GM19025 (cell line): ENCODE results near the gene NUBPL.
"Not testable (repeated sequence)": the region's sequence is repeated elsewhere in the genome, so short reads cannot be mapped to it uniquely, and the experiment has no call there.

Source experiments
- ATAC-seq: cut with Tn5 transposase; IDR thresholded peaks from one replicate; pipeline ENCODE4 v1.9.1; 2021; ENCODE audit warnings: mild to moderate bottlenecking, low read depth, moderate library complexity; ENCODE audit not compliant: unreplicated experiment

The NUBPL gene

GRCh38 chr14:31788340-31788739, 227.1 kb downstream of the NUBPL start:
- no peak for ATAC-seq

- ATAC-seq, result no peak
Observed at GRCh38 chr14:31792726-31793125, 231.5 kb downstream of the NUBPL start.

DNA sequence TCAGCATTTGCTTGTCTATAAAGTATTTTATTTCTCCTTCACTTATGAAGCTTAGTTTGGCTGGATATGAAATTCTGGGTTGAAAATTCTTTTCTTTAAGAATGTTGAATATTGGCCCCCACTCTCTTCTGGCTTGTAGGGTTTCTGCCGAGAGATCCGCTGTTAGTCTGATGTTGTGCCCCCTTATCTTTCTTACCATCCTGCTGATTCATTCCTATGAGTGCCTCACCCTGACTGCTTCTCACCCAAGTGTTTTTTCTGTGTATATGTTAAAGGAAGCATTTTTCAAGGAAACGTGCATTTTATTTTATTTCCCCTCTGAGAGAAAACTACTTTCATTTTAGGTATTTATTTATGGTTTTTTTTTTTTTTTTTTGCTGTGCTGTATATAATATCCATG, 236.7 kb downstream of the NUBPL start:
- ATAC-seq, result not testable (repeated sequence)

GRCh38 chr14:31802838-31803237, 241.6 kb downstream of the NUBPL start:
- no peak for ATAC-seq

- no peak for ATAC-seq
Observed at GRCh38 chr14:31806249-31806648, 245.0 kb downstream of the NUBPL start.

DNA sequence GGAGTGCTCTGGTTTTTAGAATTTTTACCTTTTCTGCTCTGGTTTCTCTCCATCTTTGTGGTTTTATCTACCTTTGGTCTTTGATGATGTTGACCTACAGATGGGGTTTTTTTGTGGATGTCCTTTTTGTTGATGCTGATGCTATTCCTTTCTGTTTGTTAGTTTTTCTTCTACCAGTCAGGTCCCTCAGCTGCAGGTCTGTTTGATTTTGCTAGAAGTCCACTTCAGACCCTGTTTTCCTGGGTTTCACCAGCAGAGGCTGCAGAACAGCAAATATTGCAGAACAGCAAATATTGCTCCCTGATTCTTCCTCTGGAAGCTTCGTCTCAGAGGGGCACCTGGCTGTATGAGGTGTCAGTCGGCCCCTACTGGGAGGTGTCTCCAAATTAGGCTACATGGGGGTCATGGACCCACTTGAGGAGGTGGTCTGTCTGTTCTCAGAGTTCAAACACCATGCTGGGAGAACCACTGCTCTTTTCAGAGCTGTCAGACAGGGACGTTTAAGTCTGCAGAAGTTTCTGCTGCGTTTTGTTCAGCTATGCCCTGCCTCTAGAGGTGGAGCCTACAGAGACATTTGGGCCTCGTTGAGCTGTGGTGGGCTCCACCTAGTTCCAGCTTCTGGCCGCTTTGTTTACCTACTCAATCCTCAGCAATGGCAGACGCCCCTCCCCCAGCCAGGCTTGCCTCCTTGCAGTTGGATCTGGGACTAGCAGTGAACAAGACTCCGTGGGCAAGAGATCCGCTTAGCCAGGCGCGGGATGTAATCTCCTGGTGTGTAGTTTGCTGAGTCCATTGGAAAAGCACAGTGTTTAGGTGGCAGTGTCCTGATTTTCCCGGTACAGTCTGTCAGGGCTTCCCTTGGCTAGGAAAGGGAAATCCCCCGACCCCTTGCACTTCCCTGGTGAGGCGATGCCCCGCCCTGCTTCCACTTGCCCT, 250.8 kb downstream of the NUBPL start:
- ATAC-seq, result not testable (repeated sequence)

DNA sequence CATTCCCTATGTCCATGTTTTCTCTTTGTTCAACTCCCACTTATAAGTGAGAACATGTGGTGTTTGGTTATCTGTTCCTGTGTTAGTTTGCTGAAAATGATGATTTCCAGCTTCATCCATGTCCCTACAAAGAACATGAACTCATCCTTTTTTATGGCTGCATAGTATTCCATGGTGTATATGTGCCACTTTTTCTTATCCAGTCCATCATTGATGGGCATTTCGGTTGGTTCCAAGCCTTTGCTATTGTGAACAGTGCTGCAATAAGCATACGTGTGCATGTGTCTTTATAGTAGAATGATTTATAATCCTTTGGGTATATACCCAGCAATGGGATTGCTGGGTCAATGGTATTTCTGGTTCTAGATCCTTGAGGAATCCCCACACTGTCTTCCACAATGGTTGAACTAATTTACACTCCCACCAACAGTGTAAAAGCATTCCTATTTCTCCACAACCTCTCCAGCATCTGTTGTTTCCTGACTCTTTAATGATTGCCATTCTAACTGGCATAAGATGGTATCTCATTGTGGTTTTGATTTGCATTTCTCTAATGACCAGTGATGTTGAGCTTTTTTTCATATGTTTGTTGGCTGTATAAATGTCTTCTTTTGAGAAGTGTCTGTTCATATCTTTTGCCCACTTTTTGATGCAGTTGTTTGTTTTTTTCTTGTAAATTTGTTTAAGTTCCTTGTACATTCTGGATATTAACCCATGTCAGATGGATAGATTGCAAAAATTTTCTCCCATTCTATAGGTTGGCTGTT, 252.7 kb downstream of the NUBPL start:
- ATAC-seq, result not testable (repeated sequence)

DNA sequence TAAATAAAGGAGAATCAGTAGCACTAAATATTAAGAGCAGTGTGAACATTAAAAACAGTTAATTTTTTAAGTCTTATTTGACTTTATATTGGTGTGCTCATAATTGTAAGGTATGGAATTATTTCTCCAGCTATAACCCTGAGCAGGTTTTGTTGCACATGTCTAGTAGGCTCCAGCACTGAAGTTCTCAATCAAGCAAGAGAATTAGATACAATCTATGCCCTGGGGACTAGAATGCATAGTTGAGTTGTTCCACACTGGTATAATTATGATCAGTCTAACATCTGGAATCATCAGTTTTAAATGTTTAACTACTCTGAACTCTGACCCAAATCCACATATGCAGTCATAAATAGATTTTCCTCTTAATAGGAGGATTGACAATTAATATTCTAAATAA, 258.1 kb downstream of the NUBPL start:
- ATAC-seq, result no peak

DNA sequence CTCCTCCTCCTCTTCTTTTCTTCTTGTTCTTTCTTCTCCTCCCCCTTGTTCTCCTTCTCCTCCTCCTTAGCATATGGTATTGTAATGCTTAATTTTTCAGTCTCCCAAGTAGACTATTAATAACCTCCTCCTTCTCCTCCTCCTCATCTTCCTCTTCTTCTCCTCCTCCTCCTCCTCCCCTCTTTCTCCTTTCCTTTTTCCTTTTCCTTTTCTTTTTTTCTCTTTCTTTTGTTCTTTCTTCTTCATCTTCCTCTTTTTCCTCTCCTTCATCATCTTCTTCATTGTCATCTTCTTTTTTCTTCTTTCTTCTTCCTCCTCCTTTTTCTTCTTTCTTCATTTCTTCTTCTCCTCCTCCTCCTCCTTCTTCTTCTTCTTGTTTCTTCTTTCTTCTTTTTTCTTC, 264.3 kb downstream of the NUBPL start:
- no peak for ATAC-seq

- no peak for ATAC-seq
Observed at GRCh38 chr14:31827325-31827724, 266.1 kb downstream of the NUBPL start.

DNA sequence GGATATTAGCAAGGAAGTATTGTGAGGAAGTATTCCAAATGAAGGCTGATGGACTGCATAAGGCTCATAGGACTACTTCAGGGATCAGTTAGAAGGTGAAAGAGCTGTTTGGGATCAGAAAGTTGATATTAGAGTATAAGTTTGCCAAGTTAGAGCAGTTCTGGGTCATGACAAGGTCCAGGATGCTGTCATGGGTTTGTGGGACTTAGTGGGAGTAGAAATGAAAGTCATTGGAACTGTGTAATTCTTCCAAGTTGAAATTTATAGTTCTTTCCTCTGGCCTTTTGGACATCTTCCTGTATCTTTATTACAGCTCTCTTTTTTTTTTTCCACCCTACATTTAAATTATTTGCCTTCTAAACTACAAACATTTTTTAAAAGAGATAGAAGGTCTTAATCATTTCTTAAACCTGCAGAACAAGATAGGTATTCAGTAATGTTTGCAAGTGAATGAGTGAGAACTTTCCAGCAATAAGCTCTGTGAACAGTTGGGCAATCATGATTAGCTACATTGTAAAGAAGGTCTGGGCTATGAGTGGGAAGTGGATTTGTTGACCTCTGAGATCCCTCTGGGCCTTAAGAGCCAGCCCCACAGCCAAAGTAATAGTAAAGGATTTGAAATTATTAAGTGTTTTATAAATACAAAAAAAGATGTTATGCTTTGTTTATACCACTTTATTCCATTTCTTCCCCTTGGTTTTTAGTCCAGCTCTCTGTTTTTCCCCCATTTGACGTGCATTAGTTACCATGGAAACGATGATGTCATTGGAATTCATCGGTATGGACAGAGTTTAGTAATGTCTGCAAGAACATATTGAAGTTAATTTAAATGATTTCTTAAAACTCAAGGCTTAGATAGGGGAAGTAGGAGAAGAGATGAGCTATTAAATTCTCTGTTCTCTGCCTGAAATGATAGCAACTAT, 268.0 kb downstream of the NUBPL start:
- ATAC-seq, result no peak

GRCh38 chr14:31834616-31835015, 273.4 kb downstream of the NUBPL start:
- ATAC-seq, result no peak

DNA sequence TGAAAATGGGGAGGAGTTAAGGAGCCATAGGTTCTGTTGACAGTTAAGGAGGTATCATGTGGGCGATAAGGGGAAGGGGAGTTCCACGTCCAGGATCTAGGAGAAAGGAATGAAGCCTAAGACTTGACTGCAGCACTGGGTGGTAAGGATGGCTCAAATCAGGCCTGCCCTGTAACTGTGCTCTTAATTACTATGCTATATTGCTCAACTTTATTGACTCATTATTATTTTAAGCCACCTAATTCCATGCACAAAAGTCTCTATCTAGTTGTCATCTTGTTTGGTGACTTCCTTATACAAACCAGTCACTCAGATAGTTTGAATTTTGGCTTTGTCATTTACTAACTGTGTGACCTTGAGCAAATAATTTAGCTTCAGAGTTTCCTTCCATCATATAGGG, 273.8 kb downstream of the NUBPL start:
- ATAC-seq, result no peak

- no peak for ATAC-seq
Observed at GRCh38 chr14:31837031-31837430, 275.8 kb downstream of the NUBPL start.

GRCh38 chr14:31842899-31843298, 281.7 kb downstream of the NUBPL start:
- ATAC-seq, result no peak

DNA sequence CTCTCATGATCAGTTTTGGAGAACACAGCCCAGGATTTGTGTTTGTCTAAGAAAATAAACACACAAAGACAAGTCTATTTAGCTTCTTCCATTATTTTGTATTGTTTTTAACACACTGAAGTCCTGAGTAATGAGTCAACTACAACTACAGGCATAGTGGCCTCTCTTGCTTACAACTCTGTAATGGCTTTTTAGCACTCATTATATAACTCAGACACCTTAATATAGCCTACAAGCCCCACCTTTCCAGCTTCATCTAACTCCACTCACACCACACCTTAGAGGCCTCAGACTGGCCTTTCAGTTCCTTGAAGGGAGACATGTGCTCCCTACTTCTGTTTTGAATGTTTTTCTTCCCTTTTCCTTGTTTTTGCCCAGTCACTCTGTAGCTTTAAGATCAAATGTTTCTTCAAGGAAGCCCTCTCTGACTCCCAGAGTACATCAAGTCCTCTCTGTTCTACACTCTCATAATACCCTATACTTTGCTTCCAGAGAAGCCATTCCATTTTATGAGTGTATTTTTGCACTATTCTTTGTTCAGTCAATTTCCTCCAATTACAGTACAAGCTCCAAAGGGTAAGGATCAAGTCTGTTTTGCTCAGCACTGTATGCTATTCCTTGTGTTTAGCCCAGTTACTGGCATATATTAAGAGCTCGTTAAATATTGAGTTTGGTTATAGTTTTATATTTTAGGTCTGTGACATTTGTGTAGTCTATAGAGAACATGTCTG, 282.3 kb downstream of the NUBPL start:
- no peak for ATAC-seq

- no peak for ATAC-seq
Observed at GRCh38 chr14:31854508-31855075, 293.4 kb downstream of the NUBPL start.

- ATAC-seq, result no peak
Observed at GRCh38 chr14:31855262-31855661, 294.1 kb downstream of the NUBPL start.

- ATAC-seq, result not testable (repeated sequence)
Observed at GRCh38 chr14:31856003-31856402, 294.8 kb downstream of the NUBPL start.

GRCh38 chr14:31858868-31859267, 297.7 kb downstream of the NUBPL start:
- ATAC-seq, result no peak
